H9 (cell line): ENCODE results near the gene POU2AF1. TPM values are rescaled to one million over a fixed set of nuclear protein-coding genes. Genes with fewer than 3 reads are reported as not detected.

Experiments used
- DNase-seq: peaks from one replicate; pipeline ENCODE4 v3.0.0-alpha.2; 2017
- H2AFZ ChIP-seq: one replicate; pipeline ENCODE4 v1.6.1; 2013; ENCODE audit warnings: mild to moderate bottlenecking, low read length, control low read depth, moderate library complexity
- H2AK5ac ChIP-seq: 2 replicates; pipeline ENCODE4 v1.6.1; 2013; ENCODE audit warnings: low read length, control low read depth, mixed read lengths; ENCODE audit not compliant: insufficient read length
- H2BK120ac ChIP-seq: one replicate; pipeline ENCODE4 v1.6.1; 2013; ENCODE audit warnings: low read depth, mild to moderate bottlenecking, low read length, control low read depth, inconsistent platforms; ENCODE audit not compliant: poor library complexity, severe bottlenecking
- H2BK12ac ChIP-seq: 2 replicates; pipeline ENCODE4 v1.6.1; 2013; ENCODE audit warnings: low read length, control low read depth, mixed read lengths, low read depth; ENCODE audit not compliant: insufficient read length
- H2BK15ac ChIP-seq: 2 replicates; pipeline ENCODE4 v1.6.1; 2013; ENCODE audit warnings: low read depth, low read length, control low read depth
- H2BK20ac ChIP-seq: one replicate; pipeline ENCODE4 v1.6.1; 2013; ENCODE audit warnings: low read depth, mild to moderate bottlenecking, low read length, control low read depth, inconsistent platforms; ENCODE audit not compliant: poor library complexity, severe bottlenecking
- H2BK5ac ChIP-seq: 2 replicates; pipeline ENCODE4 v1.6.1; 2013; ENCODE audit warnings: low read length, control low read depth, mixed read lengths; ENCODE audit not compliant: insufficient read length
- H3K14ac ChIP-seq: 2 replicates; pipeline ENCODE4 v1.6.1; 2013; ENCODE audit warnings: low read length, control low read depth; ENCODE audit not compliant: insufficient read depth
- H3K18ac ChIP-seq: 2 replicates; pipeline ENCODE4 v1.6.1; 2013; ENCODE audit warnings: low read depth, mild to moderate bottlenecking, mixed read lengths, low read length, control low read depth; ENCODE audit not compliant: insufficient read length
- H3K23ac ChIP-seq: 2 replicates; pipeline ENCODE4 v1.6.1; 2013; ENCODE audit warnings: low read length, control low read depth, mixed read lengths, low read depth; ENCODE audit not compliant: insufficient read length
- H3K23me2 ChIP-seq: 2 replicates; pipeline ENCODE4 v1.6.1; 2013; ENCODE audit warnings: low read depth, mild to moderate bottlenecking, mixed read lengths, low read length, control low read depth; ENCODE audit not compliant: insufficient read length, poor library complexity, severe bottlenecking
- H3K27ac ChIP-seq: 2 replicates; pipeline ENCODE4 v1.5.1; 2013; ENCODE audit warnings: low read length, control low read depth, mixed read lengths, low read depth; ENCODE audit not compliant: insufficient read length
- H3K27me3 ChIP-seq: 2 replicates; pipeline ENCODE4 v1.6.1; 2013; ENCODE audit warnings: low read length, control low read depth, inconsistent platforms; ENCODE audit not compliant: insufficient read depth
- H3K4ac ChIP-seq: 2 replicates; pipeline ENCODE4 v1.6.1; 2013; ENCODE audit warnings: low read depth, mild to moderate bottlenecking, control low read depth, inconsistent platforms, low read length, moderate library complexity
- H3K4me1 ChIP-seq: 2 replicates; pipeline ENCODE4 v1.6.1; 2013; ENCODE audit warnings: low read length, control low read depth, inconsistent platforms; ENCODE audit not compliant: insufficient read depth
- H3K4me2 ChIP-seq: 2 replicates; pipeline ENCODE4 v1.6.1; 2013; ENCODE audit warnings: low read length, control low read depth, mixed read lengths; ENCODE audit not compliant: insufficient read length, insufficient read depth
- H3K56ac ChIP-seq: 2 replicates; pipeline ENCODE4 v1.6.1; 2013; ENCODE audit warnings: low read depth, mild to moderate bottlenecking, mixed read lengths, low read length, control low read depth; ENCODE audit not compliant: insufficient read length
- H3K79me1 ChIP-seq: 2 replicates; pipeline ENCODE4 v1.6.1; 2013; ENCODE audit warnings: low read depth, mild to moderate bottlenecking, moderate library complexity, low read length, control low read depth, inconsistent platforms; ENCODE audit not compliant: insufficient read depth, poor library complexity, severe bottlenecking
- H3K79me2 ChIP-seq: 2 replicates; pipeline ENCODE4 v1.6.1; 2013; ENCODE audit warnings: low read length, control low read depth, inconsistent platforms; ENCODE audit not compliant: insufficient read depth
- H3K9ac ChIP-seq: 2 replicates; pipeline ENCODE4 v1.6.1; 2013; ENCODE audit warnings: low read length, control low read depth, mixed read lengths; ENCODE audit not compliant: insufficient read length; ENCODE audit errors: extremely low read depth
- H3K9me3 ChIP-seq: one replicate; pipeline ENCODE4 v1.6.1; 2013; ENCODE audit warnings: low read depth, low read length, inconsistent platforms; ENCODE audit not compliant: control insufficient read depth
- H3T11ph ChIP-seq: one replicate; pipeline ENCODE4 v1.6.1; 2013; ENCODE audit warnings: mild to moderate bottlenecking, low read length, control low read depth, inconsistent platforms
- H4K20me1 ChIP-seq: one replicate; pipeline ENCODE4 v1.6.1; 2013; ENCODE audit not compliant: control insufficient read depth, insufficient read length, insufficient read depth
- H4K5ac ChIP-seq: 2 replicates; pipeline ENCODE4 v1.6.1; 2013; ENCODE audit warnings: low read depth, mild to moderate bottlenecking, mixed read lengths, low read length, control low read depth; ENCODE audit not compliant: insufficient read length
- H4K8ac ChIP-seq: replicated peaks from 2 replicates; pipeline ENCODE4 v1.6.1; 2013; ENCODE audit warnings: low read length, control low read depth, mixed read lengths, low read depth; ENCODE audit not compliant: insufficient read length
- H4K91ac ChIP-seq: 2 replicates; pipeline ENCODE4 v1.6.1; 2013; ENCODE audit warnings: low read depth, mild to moderate bottlenecking, moderate library complexity, mixed read lengths, low read length, control low read depth; ENCODE audit not compliant: insufficient read length
- H3K27ac Mint-ChIP-seq, 3 experiments: 2 replicates in 2 of 3; 3 replicates in 1 of 3; pipeline ENCODE4 v1.8.0; 2020 to 2021; ENCODE audit warnings: mixed read lengths in 3 of 3, mild to moderate bottlenecking in 1 of 3, moderate library complexity in 1 of 3
- H3K27me3 Mint-ChIP-seq: 2 replicates; pipeline ENCODE4 v1.8.0; 2021; ENCODE audit warnings: low read depth, mild to moderate bottlenecking, moderate library complexity, mixed read lengths
- H3K36me3 Mint-ChIP-seq, 3 experiments: 2 replicates in 2 of 3; 3 replicates in 1 of 3; pipeline ENCODE4 v1.8.0; 2020 to 2021; ENCODE audit warnings: low read depth in 3 of 3, mixed read lengths in 3 of 3; ENCODE audit not compliant: insufficient read depth in 1 of 3
- H3K4me1 Mint-ChIP-seq, 2 experiments: 2 replicates each; pipeline ENCODE4 v1.8.0; 2020; ENCODE audit warnings: mixed read lengths in 2 of 2
- H3K4me3 Mint-ChIP-seq, 2 experiments: 2 replicates in 1 of 2; 3 replicates in 1 of 2; pipeline ENCODE4 v1.8.0; 2020 to 2021; ENCODE audit warnings: mild to moderate bottlenecking in 2 of 2, mixed read lengths in 2 of 2, moderate library complexity in 1 of 2
- H3K9me3 Mint-ChIP-seq, 2 experiments: 2 replicates in 1 of 2; 3 replicates in 1 of 2; pipeline ENCODE4 v1.8.0; 2020; ENCODE audit warnings: mild to moderate bottlenecking in 2 of 2, mixed read lengths in 2 of 2, moderate library complexity in 1 of 2
- WGBS: extraction: QIAGEN DNeasy Blood & Tissue Kit; methylation state at CpG from one replicate; pipeline ENCODE4 v1.1.7; 2013; ENCODE audit warnings: missing lambda C conversion rate, low lambda C conversion rate, mixed read lengths; ENCODE audit not compliant: insufficient read length; ENCODE audit errors: extremely low coverage; 5-methylcytosine and 5-hydroxymethylcytosine counted together
- total RNA-seq: library from RNA; stranded (reverse); gene quantifications from 2 replicates; pipeline ENCODE4 v1.2.1, GENCODE V29; 2021
- TF ChIP-seq, protein P1 (sequence below): fragments of 200-600 bp; sonication (generic); conservative IDR thresholded peaks from 3 replicates; pipeline ENCODE4 v1.8.0; 2021; ENCODE audit warnings: antibody characterized with exemption, mild to moderate bottlenecking

Gene POU2AF1
- total RNA-seq, 1 experiment from 2014 or later = not detected

GRCh38 chr11:111330234-111330893, 48.7 kb downstream of the POU2AF1 start:
- H3K4me1 Mint-ChIP-seq = peaks cover 4 to 6% of the 10 kb centered on the region in 2 experiments; a peak in 2 of 4 replicates

More at GRCh38 chr11:111330234-111330893, 48.7 kb downstream of the POU2AF1 start:
- H3K27ac ChIP-seq = no peak overlapping the region
- no peak overlapping the region for H2AFZ ChIP-seq
- no peaks in the 10 kb centered on the region for H3K4me1 ChIP-seq
- H2AK5ac ChIP-seq = no peak overlapping the region
- no peak overlapping the region for H4K5ac ChIP-seq
- H3K9ac ChIP-seq = no peak overlapping the region
- peaks cover 2% of the 10 kb centered on the region for H4K20me1 ChIP-seq
- H3K56ac ChIP-seq = no peak overlapping the region
- H3K4me2 ChIP-seq = no peak overlapping the region
- Mint-ChIP-seq H3K36me3 (no peaks in the 10 kb centered on the region), H3K4me3 (no peak overlapping the region), H3K27ac (no peak overlapping the region), H3K9me3 (no peaks in the 10 kb centered on the region), H3K27me3 (no peaks in the 10 kb centered on the region; the same call in none of the 2 replicates)
- no peaks in the 10 kb centered on the region for H3K27me3 ChIP-seq
- no peak overlapping the region for H2BK15ac ChIP-seq
- H3T11ph ChIP-seq = no peak overlapping the region
- no peak overlapping the region for H2BK20ac ChIP-seq
- no peak overlapping the region for H2BK5ac ChIP-seq
- no peaks in the 10 kb centered on the region for H3K79me2 ChIP-seq
- WGBS = no CpG with 5 or more reads among the region's 2 CpGs
- no peak overlapping the region for H2BK120ac ChIP-seq
- DNase-seq = no peak
- H4K91ac ChIP-seq = no peak overlapping the region
- H3K9me3 ChIP-seq = no peaks in the 10 kb centered on the region
- no peak overlapping the region for H2BK12ac ChIP-seq
- H3K18ac ChIP-seq = no peak overlapping the region
- H3K79me1 ChIP-seq = no peaks in the 10 kb centered on the region
- no peaks in the 10 kb centered on the region for H3K23me2 ChIP-seq
- H4K8ac ChIP-seq = no peak overlapping the region
- no peak overlapping the region for H3K23ac ChIP-seq
- TF ChIP-seq, protein P1, sequence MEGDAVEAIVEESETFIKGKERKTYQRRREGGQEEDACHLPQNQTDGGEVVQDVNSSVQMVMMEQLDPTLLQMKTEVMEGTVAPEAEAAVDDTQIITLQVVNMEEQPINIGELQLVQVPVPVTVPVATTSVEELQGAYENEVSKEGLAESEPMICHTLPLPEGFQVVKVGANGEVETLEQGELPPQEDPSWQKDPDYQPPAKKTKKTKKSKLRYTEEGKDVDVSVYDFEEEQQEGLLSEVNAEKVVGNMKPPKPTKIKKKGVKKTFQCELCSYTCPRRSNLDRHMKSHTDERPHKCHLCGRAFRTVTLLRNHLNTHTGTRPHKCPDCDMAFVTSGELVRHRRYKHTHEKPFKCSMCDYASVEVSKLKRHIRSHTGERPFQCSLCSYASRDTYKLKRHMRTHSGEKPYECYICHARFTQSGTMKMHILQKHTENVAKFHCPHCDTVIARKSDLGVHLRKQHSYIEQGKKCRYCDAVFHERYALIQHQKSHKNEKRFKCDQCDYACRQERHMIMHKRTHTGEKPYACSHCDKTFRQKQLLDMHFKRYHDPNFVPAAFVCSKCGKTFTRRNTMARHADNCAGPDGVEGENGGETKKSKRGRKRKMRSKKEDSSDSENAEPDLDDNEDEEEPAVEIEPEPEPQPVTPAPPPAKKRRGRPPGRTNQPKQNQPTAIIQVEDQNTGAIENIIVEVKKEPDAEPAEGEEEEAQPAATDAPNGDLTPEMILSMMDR = no peak
- no peak overlapping the region for H3K4ac ChIP-seq
- H3K14ac ChIP-seq = no peak overlapping the region
